Daoy (cell line): ENCODE measurements around the gene MAP3K4. TPM values are rescaled to one million over a fixed set of nuclear protein-coding genes. Genes with fewer than 3 reads are reported as not detected.
A peak's percentile ranks its signal among the peaks of the same experiment; 100 is the strongest.
"Not testable (repeated sequence)": the region's sequence is repeated elsewhere in the genome, so short reads cannot be mapped to it uniquely, and the experiment has no call there.

Experiments used
- DNase-seq: peaks from one replicate; pipeline ENCODE4 v3.0.0-alpha.2; 2015; ENCODE audit warnings: low read depth
- total RNA-seq: library from RNA; depleted of rRNA; stranded (reverse); fragments of >200 nt; shearing (Covaris generic); gene quantifications from 2 replicates; pipeline ENCODE4 v1.2.3, GENCODE V29; 2014

The MAP3K4 gene
- total RNA-seq, 1 experiment from 2014 or later: 49.7 TPM

- DNase-seq: no peak
Measured at GRCh38 chr6:160967833-160968232, 23.7 kb upstream of the MAP3K4 start.

- DNase-seq: no peak
Measured at GRCh38 chr6:160971171-160971570, 20.4 kb upstream of the MAP3K4 start.

DNA sequence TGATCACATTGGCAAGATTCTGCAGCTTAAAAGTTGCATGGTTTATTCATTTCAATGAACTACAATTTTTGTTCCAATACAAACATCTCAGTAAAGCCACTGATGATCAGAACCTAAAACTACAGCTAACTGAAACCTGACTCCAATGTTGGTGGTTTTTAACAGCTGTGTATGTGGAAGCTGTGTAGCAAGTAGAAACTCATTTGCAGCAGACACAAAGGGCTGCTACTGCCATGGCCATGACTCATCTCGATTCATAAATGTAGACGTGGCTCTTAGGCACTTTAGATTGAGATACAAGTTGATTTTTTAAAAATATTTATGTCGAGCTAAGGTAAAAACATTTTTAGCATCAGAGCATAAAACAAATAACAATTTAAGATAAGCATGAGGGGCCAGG, 19.5 kb upstream of the MAP3K4 start:
- peak; percentile 85 for DNase-seq

DNA sequence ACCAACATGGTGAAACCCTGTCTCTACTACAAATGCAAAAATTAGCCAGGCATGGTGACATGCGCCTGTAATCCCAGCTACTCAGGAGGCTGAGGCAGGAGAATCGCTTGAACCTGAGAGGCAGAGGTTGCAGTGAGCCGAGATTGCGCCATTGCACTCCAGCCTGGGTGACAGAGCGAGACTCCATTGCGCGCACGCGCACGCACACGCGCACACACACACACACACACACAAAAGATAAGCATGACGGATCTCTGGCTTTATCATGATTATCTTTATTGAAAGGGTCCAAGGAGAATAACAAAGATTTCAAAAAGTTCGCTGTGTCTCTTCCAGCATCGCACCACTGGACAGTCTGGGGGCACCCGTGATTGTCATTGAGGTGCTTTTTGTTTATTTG, 19.0 kb upstream of the MAP3K4 start:
- not testable (repeated sequence) for DNase-seq

GRCh38 chr6:160973311-160974250, 18.0 kb upstream of the MAP3K4 start:
- peak; percentile 63 for DNase-seq

DNA sequence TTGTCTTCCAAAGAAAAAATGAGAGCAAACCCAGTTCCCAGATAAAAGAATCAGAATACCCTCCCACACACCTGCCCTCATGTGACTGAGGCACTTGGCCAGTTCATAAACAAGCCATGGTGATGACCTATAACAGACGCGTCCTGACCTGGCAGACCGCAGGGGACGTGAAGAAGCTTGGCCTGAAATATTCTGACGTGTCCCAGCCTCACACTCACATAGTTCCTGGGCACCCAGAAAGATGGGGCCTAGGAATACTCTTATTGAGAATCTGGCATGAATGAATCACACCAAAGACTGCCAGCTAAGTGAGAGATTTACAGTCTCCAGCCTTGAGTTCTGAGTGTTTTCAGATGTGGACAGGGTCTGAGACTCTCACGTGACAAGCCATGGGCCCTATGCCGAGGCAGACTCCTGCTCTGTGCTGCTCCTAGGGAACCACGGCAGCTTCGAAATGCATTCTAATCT, 17.2 kb upstream of the MAP3K4 start:
- DNase-seq: peak; percentile 81

GRCh38 chr6:160975162-160975561, 16.4 kb upstream of the MAP3K4 start:
- no peak for DNase-seq

GRCh38 chr6:160975961-160976360, 15.6 kb upstream of the MAP3K4 start:
- not testable (repeated sequence) for DNase-seq

GRCh38 chr6:160978141-160978901, 13.2 kb upstream of the MAP3K4 start:
- peak; percentile 44 for DNase-seq

- DNase-seq: no peak
Measured at GRCh38 chr6:160979061-160979708, 12.4 kb upstream of the MAP3K4 start.

- not testable (repeated sequence) for DNase-seq
Measured at GRCh38 chr6:160983377-160983948, 8.1 kb upstream of the MAP3K4 start.

GRCh38 chr6:160986851-160987250, 4.7 kb upstream of the MAP3K4 start:
- no peak for DNase-seq

DNA sequence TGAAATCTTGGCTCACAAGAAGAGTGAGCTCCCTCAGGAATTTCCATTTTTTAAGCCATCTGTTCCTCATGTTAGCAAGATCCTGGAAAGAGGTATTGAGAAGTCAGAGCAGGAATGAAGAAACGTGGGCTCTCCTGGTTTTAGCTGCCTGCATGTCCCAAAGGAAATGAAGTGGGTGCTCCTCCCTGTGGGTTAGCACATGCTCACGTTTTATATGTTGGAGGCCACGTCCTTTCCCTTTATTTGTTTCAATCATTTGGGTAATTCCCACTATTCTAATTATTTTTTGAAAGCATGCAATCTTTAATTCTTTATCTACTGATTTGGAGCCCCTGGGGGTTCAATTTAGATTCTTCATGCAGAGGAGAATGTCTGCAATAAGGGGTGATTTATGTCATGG, 4.3 kb upstream of the MAP3K4 start:
- DNase-seq: no peak

DNA sequence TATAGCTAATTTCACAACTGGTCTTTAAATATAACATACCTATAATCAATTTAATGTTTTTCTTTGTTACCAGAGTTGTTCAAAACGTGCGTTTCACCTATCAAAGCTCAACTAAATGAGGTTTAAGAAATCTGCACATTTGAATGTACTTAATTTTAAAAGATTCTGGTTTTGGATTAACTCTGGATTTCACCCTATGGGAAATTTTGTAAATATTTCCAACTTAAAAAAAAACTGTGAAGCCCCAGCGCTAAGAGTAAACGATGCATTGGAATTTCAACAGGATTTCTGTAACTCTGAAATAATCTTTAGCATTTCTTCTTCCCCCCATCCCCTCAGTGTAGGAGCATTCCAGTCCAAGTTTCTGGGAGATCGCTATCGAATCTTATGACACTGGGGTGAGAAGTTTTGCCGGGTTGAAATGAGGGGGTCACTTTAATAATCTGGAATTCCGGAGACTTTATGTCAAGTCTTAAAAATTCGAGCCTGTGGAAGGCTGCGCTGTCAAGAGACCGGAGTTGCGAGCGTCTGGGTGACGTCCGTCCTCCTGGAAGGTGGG, 643 bp upstream of the MAP3K4 start:
- DNase-seq: no peak

GRCh38 chr6:160992061-160992979, 751 bp downstream of the MAP3K4 start:
- peak; percentile 78 for DNase-seq

- DNase-seq: no peak
Measured at GRCh38 chr6:160992980-160993314, 1.4 kb downstream of the MAP3K4 start.

- DNase-seq: no peak
Measured at GRCh38 chr6:160995271-160995670, 3.7 kb downstream of the MAP3K4 start.

DNA sequence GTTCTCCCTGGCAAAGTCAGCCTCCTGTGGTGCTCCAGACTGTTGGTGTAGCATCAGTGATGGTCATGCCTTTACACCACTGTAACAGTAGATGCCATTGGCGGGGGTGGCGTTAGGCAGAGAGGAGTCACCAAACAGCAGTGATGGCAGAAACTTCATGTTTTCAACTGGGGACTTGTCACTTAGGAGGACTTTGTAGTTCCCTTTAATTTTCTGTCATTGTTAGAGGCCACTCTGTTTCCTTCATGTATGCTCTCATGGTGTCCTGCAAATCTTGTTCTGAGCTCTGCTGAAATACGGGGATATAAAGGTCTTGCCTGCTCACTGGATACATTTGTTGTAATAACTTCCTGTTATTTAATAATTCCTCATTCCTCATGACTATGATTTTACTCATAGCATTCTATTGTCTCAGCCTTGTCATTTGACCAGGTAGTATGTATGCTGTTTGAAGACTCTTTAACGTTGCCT, 4.6 kb downstream of the MAP3K4 start:
- no peak for DNase-seq

GRCh38 chr6:160998217-160998616, 6.6 kb downstream of the MAP3K4 start:
- DNase-seq: no peak

- no peak for DNase-seq
Measured at GRCh38 chr6:160998766-160999165, 7.2 kb downstream of the MAP3K4 start.
